ENCODE results near the gene ACOT7. TPM values are rescaled to one million over a fixed set of nuclear protein-coding genes. Genes with fewer than 3 reads are reported as not detected.

ACOT7 gene
- total RNA-seq, 1 donor from 2014 or later = 8.6 TPM

DNA sequence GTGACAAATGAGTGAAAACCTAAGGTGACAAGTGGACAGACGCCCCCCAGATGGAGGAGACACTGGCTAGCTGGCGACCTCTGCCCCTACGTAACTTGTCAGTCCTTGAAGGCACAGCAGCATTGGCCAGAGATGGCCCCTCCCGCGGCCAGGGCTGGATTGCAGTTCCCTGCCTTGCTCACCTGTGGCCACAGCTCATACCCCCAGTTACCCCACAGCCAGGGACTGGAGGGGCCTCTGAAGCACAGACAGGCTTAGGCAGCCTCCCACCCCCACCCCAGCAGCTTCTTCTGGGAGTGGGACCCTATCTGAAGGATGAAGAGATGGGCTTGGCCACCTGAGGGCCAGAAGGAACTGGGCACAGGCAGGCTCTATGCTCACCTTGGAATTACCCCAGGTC, 145.9 kb downstream of the ACOT7 start:
- Histone ChIP-seq H3K27ac (replicated peaks) (no peak overlapping the region), H3K4me3 (no peak overlapping the region), H3K9me3 (replicated peaks) (no peaks in the 10 kb centered on the region), H3K4me1 (peaks cover 26% of the 10 kb centered on the region), H3K27me3 (ENCODE audit: low read depth) (peaks cover 96% of the 10 kb centered on the region), H3K36me3 (no peaks in the 10 kb centered on the region)
- intact Hi-C loops (cut with micrococcal nuclease) = loop anchor here (2.0 kb wide), 1 partner anchor 95 kb away; no protein-coding TSS in a partner anchor
- TF ChIP-seq, protein P1, sequence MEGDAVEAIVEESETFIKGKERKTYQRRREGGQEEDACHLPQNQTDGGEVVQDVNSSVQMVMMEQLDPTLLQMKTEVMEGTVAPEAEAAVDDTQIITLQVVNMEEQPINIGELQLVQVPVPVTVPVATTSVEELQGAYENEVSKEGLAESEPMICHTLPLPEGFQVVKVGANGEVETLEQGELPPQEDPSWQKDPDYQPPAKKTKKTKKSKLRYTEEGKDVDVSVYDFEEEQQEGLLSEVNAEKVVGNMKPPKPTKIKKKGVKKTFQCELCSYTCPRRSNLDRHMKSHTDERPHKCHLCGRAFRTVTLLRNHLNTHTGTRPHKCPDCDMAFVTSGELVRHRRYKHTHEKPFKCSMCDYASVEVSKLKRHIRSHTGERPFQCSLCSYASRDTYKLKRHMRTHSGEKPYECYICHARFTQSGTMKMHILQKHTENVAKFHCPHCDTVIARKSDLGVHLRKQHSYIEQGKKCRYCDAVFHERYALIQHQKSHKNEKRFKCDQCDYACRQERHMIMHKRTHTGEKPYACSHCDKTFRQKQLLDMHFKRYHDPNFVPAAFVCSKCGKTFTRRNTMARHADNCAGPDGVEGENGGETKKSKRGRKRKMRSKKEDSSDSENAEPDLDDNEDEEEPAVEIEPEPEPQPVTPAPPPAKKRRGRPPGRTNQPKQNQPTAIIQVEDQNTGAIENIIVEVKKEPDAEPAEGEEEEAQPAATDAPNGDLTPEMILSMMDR (IDR thresholded peaks at IDR 0.05; ENCODE audit: borderline replicate concordance) = no peak
- DNase-seq = no peak

DNA sequence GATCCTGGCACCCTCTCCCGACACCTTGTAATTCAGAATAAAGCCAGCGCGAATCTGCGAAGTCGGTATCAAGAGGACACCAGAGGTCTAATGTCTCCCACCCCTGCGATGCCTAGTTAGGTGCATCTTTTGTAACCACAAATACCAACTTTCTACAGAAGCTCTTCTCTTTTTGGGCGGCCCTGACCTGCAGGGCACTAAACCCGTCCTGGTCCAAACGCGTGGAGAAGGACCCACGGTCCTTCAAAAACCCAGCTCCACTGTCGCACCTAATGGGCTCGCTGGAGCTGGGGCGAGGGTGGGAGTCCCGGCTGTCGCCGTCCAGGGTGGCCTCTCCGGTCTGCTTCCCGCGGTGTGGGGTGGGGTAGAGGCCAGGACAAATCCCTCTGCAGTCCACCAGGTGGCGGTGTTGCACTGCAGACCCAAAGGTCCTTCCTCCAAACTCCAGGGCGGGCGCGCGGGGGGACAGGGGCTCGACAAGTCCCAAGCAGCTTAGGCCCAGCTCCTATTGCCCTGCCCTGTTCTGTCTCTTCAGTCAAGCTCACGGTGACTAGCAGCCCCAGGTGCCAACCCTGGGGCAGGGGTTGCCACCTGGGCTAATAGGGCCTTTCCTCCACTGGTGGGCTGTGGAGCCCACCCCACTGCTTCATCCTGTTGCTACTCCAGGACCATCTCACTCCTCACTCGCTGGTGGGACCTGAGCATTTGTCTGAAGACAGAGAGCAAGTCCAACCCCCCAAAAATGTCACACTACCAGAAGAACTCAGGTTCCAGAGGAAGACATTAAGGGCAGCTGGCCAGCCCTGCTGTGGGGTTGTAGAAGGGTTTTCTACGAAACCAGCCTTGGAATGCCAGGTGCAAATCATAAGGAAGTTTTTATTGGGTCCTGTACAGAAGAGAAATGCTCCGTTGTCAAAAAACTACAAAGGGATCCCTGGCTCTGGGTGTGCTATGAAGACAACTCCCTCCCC, 146.8 kb downstream of the ACOT7 start:
- Histone ChIP-seq H3K27me3 (ENCODE audit: low read depth) (peaks cover 96% of the 10 kb centered on the region), H3K4me3 (no peak overlapping the region), H3K36me3 (no peaks in the 10 kb centered on the region), H3K9me3 (replicated peaks) (no peaks in the 10 kb centered on the region), H3K4me1 (peaks cover 35% of the 10 kb centered on the region), H3K27ac (replicated peaks) (no peak overlapping the region)
- peak; percentile 76 for DNase-seq
- TF ChIP-seq, protein P1 (IDR thresholded peaks at IDR 0.05; ENCODE audit: borderline replicate concordance) = peak; percentile 95
- intact Hi-C loops (cut with micrococcal nuclease) = loop anchor here (2.0 kb wide), 1 partner anchor 96 kb away; no protein-coding TSS in a partner anchor

DNA sequence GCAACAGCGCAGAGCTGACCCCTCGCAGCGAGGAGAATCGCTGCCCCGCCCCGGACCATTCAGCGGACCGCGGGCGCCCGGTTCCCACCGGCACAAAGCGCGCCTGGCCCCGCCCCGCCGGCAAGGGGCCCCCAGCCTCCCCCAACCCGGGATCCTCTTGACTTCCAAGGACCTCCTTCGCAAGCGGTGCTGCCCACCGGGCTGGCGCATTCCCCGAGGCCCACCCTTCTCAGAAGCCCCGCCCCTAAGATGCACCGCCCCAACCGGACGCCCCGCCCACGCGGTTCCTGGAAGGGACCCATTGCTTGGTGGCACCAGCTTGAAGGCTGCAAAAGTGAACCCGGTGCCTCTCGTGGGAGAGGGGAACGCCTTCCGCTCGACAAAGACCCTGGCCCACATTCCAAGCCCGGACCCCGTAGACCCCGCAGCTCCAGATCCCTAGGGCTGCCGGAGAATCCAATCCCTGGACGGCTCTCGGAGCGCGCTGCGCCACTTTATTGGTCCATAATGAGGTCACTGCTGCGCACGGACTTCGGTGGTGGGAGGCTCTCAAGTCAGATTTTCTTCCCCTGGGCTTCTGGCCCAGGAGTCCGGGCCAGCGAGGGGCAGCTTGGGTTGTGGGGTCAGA, 147.6 kb downstream of the ACOT7 start:
- H3K4me3 ChIP-seq = no peak overlapping the region
- H3K27me3 ChIP-seq (ENCODE audit: low read depth) = peaks cover 96% of the 10 kb centered on the region
- DNase-seq = no peak
- H3K4me1 ChIP-seq = peaks cover 38% of the 10 kb centered on the region
- no peaks in the 10 kb centered on the region for H3K9me3 ChIP-seq (replicated peaks)
- H3K27ac ChIP-seq (replicated peaks) = no peak overlapping the region
- intact Hi-C loops (cut with micrococcal nuclease) = loop anchor here (2.0 kb wide), 1 partner anchor 97 kb away; no protein-coding TSS in a partner anchor
- TF ChIP-seq, protein P1 (IDR thresholded peaks at IDR 0.05; ENCODE audit: borderline replicate concordance) = no peak
- no peaks in the 10 kb centered on the region for H3K36me3 ChIP-seq

DNA sequence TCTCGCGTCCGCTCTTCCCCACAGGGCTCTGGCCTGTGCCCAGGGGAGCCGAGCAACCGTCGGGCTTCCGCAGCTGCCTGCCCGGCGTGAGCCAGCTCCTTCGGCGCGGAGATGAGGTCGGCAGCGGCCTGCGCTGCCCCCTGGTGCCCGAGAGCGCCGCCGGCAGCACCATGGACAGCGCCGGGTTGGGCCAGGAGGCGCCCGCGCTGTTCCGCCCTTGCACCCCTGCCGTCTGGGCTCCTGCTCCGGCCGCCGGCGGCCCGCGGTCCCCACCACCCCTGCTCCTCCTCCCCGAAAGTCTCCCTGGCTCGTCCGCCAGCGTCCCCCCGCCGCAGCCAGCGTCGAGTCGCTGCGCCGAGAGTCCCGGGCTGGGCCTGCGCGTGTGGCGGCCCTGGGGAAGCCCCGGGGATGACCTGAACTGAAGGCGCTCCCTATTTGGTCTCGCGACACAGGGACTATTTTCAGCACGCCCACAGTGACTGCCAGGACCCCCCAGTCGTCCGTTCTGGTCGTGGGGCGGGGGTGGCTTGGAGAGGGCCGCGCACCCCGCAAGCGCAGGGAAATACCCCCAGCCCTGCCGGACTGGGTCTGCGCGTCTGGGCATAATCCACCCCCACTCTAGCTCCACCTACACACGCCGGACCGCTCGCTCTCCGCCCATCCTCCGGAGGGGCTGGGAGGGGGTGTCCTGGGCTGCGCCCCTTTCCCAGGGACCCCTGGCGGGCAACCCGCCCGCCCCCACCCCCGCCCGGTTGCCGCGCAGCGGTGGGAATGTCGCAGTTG, 148.3 kb downstream of the ACOT7 start:
- Histone ChIP-seq H3K9me3 (replicated peaks) (no peaks in the 10 kb centered on the region), H3K36me3 (no peaks in the 10 kb centered on the region), H3K4me1 (peaks cover 38% of the 10 kb centered on the region), H3K27ac (replicated peaks) (no peak overlapping the region), H3K4me3 (no peak overlapping the region), H3K27me3 (ENCODE audit: low read depth) (peaks cover 96% of the 10 kb centered on the region)
- intact Hi-C loops (cut with micrococcal nuclease) = no loop called here
- TF ChIP-seq, protein P1 (IDR thresholded peaks at IDR 0.05; ENCODE audit: borderline replicate concordance) = peak; percentile 84
- DNase-seq = peak; percentile 78
